IPS-15b (cell line): ENCODE measurements around the gene TBC1D22A.

Experiments
- H3K27me3 ChIP-seq: one replicate; pipeline ENCODE4 v1.6.1; 2013; ENCODE audit warnings: low read length; ENCODE audit not compliant: control insufficient read depth, insufficient read depth
- H3K36me3 ChIP-seq: one replicate; pipeline ENCODE4 v1.6.1; 2013; ENCODE audit warnings: low read length; ENCODE audit not compliant: control insufficient read depth, insufficient read depth
- H3K4me1 ChIP-seq: one replicate; pipeline ENCODE4 v1.6.1; 2013; ENCODE audit warnings: mild to moderate bottlenecking, low read length; ENCODE audit not compliant: control insufficient read depth, insufficient read depth
- H3K4me3 ChIP-seq: one replicate; pipeline ENCODE4 v1.5.1; 2013; ENCODE audit warnings: low read depth, low read length
- H3K9ac ChIP-seq: one replicate; pipeline ENCODE4 v1.6.1; 2013; ENCODE audit warnings: low read depth, mild to moderate bottlenecking, low read length
- H3K9me3 ChIP-seq: one replicate; pipeline ENCODE4 v1.6.1; 2013; ENCODE audit warnings: mild to moderate bottlenecking, low read length; ENCODE audit not compliant: control insufficient read depth, insufficient read depth

The TBC1D22A gene

DNA sequence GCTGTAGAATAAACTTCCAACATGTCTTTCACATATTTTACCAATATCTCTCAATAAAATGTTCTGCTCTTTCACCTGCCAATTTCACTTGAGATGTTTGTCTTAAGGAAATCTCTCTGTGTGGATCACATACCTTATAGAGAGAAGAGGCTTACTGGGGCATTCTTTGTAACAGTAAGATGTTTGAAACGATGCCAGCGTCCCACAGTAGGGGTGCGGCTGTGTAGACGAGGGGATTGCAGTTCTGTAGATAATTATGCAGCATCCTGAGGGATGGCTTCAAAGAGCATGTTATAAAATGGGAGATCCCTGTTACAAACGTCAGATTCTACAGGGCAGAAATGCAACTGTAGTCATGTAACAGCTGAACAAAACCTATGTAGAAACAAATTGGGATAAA lies 200.0 kb downstream of the TBC1D22A start:
- Histone ChIP-seq H3K27me3 (no peaks in the 10 kb centered on the region), H3K4me1 (peaks cover 4% of the 10 kb centered on the region), H3K9me3 (no peaks in the 10 kb centered on the region), H3K36me3 (no peaks in the 10 kb centered on the region), H3K4me3 (no peak overlapping the region), H3K9ac (no peak overlapping the region)

DNA sequence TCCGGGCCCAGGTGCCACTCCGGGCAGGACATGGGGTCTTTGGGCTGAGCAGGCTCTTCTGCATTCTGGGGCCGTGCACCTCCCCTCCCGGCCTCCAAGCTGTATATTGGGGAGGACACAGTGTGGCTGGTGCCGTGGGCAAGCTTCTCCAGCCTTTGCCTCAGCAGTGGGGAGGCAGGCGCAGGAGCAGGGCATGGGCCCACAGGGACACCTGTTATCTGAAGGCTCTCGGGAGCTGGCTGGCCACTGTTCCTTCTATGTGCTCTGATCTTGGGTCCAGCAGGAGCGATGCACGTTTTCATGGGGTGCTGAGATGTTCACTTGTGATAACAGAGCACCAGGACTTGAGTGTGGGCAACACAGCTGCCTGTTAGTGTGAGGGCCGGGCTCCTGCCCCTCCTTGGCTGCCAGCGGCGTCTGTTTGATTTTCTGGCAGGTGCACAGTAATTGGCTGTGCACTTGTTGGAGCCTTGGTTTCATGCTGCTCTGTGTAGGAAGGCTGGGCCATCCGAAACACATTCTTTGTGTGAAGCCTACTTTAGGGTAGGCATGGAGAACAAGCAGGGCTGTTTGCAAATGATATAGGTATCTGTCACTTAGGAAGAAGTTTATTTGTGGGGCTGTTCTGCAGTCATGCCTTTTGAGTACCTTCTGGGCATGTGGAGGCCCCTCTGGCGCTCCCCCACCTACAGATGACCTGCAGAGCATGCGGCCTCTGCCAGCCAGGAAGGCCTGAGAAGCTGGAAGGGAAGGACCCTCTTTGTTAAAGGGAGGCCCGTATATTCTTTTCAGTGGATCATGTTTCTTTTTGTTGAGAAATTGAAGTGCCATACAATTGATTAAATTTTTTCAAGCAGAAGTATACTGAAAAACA lies 201.5 kb downstream of the TBC1D22A start:
- no peak overlapping the region for H3K9ac ChIP-seq
- H3K4me1 ChIP-seq: peaks cover 4% of the 10 kb centered on the region
- no peaks in the 10 kb centered on the region for H3K9me3 ChIP-seq
- H3K36me3 ChIP-seq: no peaks in the 10 kb centered on the region
- H3K4me3 ChIP-seq: no peak overlapping the region
- H3K27me3 ChIP-seq: no peaks in the 10 kb centered on the region

DNA sequence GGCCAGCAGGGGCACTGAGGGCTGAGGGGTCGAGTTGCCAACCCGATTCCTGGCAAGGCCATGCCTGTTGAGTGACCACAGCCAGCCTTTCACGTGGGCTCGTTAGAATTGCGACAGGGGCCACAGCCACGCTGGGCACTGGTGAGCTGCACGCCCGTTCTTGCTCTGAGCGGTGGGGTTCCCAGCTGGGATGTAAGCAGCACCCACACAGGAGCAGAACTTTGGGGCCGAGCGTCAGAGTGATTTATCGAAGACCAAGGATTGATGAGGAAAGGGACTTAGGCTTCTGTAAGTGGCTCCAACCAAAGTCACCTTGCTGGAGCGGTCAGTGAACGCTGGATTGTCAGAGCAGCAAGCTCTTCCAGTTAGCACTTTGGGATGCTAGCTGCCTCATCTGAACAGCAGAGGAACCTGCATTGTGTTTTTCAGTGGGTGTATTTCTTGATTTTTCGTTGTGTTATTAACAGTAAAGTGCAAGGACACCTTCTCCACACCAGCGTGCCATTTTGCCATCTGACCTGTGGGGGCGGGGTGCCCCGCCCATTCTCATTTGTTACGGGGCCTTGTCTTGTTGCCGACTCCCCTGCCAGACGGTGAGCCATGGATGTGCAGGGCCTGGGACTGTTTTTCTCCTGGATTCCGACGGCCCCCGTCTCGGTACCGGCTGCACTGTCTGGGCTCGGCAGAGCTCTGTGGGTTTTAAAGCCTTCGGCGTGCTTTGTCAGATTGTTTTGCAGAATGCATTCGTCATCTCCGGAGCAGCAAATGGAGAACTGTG lies 202.5 kb downstream of the TBC1D22A start:
- H3K36me3 ChIP-seq: no peaks in the 10 kb centered on the region
- H3K4me3 ChIP-seq: no peak overlapping the region
- no peaks in the 10 kb centered on the region for H3K27me3 ChIP-seq
- H3K4me1 ChIP-seq: no peaks in the 10 kb centered on the region
- no peak overlapping the region for H3K9ac ChIP-seq
- H3K9me3 ChIP-seq: no peaks in the 10 kb centered on the region

DNA sequence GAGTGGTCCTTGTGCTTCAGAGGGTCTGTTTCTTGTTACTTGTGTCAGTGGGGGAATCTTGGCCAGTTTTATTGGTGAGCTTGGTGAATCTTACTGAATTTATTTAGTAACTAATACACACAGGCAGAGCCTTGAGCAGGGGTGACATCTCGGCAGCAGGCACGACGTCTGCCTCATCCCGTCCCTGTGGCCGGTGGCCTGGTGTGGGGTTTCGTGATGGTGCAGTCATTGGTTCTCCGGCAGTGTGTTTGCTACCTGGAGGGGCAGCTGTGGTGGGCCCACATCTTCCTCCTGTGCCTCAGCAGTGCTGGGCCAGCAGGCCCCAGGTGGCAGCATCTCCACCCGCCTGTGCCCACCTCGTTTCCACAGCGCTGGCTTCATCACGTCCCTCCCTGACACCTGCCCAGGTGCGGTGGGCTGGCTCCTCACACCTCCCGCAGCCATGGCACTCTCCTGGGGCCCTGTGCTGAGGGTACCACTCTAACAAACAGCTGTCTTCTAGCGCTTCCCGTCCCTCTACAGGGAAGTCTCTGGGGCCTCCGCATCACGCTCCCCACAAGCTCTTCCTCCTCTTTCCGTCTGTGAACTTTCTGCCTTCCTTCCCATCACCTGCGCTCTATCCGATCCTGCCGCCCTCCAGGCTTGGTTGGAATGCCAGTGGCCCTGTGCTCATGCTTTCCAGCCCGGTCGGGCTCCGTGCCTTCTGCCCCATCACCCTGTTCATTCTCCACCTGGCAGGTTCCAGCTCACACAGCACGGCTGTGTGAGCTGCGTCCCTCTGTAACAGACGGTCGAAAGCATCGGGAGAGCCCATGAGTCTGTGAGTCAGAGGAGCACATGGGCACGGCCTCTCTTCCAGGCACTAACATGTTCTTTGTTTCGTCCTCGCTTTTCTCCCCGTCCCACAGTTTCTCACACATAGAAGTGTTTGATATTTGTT lies 203.4 kb downstream of the TBC1D22A start:
- H3K36me3 ChIP-seq: no peaks in the 10 kb centered on the region
- no peaks in the 10 kb centered on the region for H3K9me3 ChIP-seq
- no peak overlapping the region for H3K4me3 ChIP-seq
- no peaks in the 10 kb centered on the region for H3K4me1 ChIP-seq
- H3K9ac ChIP-seq: no peak overlapping the region
- H3K27me3 ChIP-seq: no peaks in the 10 kb centered on the region

DNA sequence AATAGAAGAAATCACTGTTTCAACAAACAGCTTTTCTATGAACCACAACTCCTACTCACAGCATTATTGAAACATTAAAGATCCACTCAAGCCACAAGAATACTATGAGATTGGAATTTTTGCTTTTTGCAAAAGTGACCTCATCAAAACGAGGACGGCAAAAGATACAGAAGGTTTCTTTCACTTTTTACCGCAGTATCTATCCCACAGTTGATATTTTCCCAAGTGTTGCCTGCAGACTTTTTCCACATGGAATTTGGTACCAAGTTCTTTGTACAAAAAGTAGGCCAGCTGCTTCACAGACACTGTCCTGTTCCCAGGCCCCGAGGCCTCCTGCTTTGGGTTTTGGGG lies 204.0 kb downstream of the TBC1D22A start:
- H3K4me1 ChIP-seq: no peaks in the 10 kb centered on the region
- no peaks in the 10 kb centered on the region for H3K9me3 ChIP-seq
- no peaks in the 10 kb centered on the region for H3K27me3 ChIP-seq
- no peaks in the 10 kb centered on the region for H3K36me3 ChIP-seq
- no peak overlapping the region for H3K9ac ChIP-seq
- H3K4me3 ChIP-seq: no peak overlapping the region

DNA sequence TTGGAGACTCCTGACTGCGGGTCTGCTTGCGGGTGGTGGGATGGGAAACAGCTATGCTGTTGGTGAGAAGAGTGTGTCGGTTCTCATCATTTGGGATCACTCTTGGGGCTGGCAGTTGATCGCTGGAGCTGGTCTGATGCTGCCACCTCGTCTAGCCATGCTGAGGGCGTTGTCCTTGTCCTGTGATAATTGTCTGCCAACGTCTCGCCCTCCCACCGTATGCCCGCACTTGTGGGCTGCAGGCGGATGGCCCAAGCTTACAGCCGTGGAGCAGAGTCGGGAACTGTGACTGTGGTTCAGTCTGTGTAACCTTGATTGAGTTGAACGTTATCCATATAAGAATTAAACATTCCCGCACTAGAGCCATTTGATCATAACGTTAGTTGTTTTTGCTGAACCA lies 204.4 kb downstream of the TBC1D22A start:
- H3K36me3 ChIP-seq: no peaks in the 10 kb centered on the region
- H3K4me3 ChIP-seq: no peak overlapping the region
- no peak overlapping the region for H3K9ac ChIP-seq

DNA sequence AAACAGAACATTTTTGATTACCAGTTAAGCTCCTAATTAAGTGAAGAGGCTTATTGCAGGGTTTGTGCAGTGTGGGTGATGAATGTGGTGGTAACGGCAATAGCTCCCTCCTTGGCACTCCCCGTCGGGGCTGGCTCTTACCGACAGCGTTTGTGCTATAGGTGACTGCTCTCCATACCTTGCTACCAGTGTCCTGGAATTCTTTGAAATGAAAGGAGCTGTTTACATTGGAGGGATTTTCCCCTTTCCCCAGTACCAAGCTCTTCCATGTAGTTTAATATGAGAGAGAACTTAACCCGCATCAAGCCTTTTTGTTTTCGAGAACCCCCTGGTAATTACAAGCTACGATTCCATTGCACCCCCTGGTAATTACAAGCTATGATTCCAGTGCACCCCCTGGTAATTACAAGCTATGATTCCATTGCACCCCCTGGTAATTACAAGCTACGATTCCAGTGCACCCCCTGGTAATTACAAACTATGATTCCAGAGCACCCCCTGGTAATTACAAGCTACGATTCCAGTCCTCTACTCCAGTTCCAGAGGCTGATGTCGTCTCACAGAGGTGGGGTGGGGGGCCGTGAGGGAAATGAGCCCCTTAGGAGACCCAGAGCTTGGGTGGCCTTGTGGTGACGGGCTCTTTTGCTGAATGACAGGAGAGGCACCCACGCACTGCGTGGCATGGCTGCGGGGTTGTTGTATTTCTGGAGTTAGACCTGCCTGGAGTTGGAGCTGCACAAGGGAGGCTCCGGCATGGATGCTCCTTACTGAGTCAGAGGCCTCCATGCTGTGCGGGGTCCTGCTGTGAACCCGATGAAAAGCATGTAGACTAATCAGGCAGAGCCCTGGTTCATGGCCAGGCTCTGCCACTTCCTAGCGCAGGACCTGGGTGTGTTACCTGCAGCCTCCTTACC lies 205.3 kb downstream of the TBC1D22A start:
- Histone ChIP-seq H3K9ac (no peak overlapping the region), H3K9me3 (no peaks in the 10 kb centered on the region), H3K27me3 (no peaks in the 10 kb centered on the region), H3K36me3 (no peaks in the 10 kb centered on the region), H3K4me3 (no peak overlapping the region), H3K4me1 (no peaks in the 10 kb centered on the region)

More for the DNA sequence above, 204.4 kb downstream of the TBC1D22A start:
- no peaks in the 10 kb centered on the region for H3K9me3 ChIP-seq
- no peaks in the 10 kb centered on the region for H3K27me3 ChIP-seq
- no peaks in the 10 kb centered on the region for H3K4me1 ChIP-seq

DNA sequence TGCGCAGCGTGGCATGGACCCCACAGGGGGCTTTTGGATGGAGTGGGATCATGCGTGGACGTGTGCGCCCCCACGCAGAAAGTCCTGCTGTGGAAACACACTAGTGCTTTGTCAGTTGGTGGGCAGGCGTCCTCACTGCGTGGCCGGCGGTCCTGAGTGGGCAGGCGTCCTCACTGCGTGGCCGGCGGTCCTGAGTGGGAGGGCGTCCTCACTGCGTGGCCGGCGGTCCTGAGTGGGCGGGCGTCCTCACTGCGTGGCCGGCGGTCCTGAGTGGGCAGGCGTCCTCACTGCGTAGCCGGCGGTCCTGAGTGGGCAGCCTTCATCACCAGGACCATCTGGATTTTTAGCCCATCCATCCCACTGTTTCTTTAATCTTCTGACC lies 205.9 kb downstream of the TBC1D22A start:
- Histone ChIP-seq H3K27me3 (no peaks in the 10 kb centered on the region), H3K9me3 (no peaks in the 10 kb centered on the region), H3K9ac (no peak overlapping the region), H3K4me1 (no peaks in the 10 kb centered on the region), H3K4me3 (no peak overlapping the region), H3K36me3 (no peaks in the 10 kb centered on the region)

DNA sequence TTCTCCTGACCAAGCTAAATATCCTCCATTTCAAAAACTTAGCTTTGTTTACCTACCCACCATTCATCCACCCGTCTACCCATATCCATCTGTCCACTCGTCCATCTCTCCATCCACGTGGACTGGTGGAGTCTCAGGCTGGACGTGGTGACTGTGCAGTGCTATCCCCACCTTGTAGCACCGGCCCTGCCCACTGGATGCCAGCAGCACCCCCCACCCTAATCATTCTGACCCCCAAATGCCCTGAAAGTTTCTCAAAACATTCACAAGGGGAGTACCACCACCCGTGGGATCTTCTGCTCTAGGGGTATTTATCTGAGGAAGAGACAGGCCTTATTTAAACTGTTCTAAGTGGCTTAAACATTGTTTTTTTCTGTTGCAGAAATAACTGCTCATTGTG lies 206.4 kb downstream of the TBC1D22A start:
- Histone ChIP-seq H3K9ac (no peak overlapping the region), H3K9me3 (no peaks in the 10 kb centered on the region), H3K27me3 (no peaks in the 10 kb centered on the region), H3K36me3 (no peaks in the 10 kb centered on the region), H3K4me3 (no peak overlapping the region), H3K4me1 (no peaks in the 10 kb centered on the region)

DNA sequence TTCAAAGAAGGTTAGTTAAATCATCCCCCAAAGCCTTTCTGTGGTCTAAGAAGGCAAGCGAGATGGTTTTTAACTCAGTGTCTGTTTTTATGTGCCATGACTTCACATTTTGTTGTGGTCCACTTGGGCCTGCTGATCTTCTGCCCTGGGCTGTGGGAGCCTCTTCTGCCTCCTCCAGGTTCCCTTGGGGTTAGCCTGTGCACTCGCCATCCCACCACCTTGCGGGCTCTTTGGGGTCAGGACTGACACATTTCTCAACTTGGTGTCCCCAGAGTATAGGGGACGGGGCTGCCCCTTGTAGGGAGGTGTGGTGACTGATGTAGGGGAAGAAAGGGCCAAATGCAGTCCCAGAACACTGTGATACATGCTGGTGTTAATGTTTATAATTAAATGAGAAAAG lies 207.0 kb downstream of the TBC1D22A start:
- Histone ChIP-seq H3K36me3 (no peaks in the 10 kb centered on the region), H3K9ac (no peak overlapping the region), H3K9me3 (no peaks in the 10 kb centered on the region), H3K4me1 (no peaks in the 10 kb centered on the region), H3K27me3 (no peaks in the 10 kb centered on the region), H3K4me3 (no peak overlapping the region)

DNA sequence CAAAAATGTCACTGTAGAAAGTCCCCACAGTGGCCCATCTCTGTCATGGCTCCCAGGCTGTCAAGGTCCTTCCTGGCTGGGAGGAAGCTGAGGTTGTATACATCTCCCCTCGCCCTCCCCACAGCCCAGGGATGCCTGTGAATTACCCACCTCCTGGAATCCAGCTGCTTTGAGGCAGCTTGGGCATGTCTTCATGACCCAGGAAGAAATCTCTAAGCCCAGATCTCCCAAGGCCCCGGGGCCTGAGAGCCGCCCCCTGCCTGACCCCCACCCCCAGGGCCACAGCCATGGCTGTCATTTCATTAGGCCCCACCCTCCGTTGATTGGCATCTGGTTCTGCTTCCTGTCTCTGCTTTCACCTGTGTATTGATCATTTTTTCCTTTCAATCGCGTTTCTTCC lies 207.5 kb downstream of the TBC1D22A start:
- H3K27me3 ChIP-seq: no peaks in the 10 kb centered on the region
- no peaks in the 10 kb centered on the region for H3K9me3 ChIP-seq
- no peaks in the 10 kb centered on the region for H3K4me1 ChIP-seq
- no peak overlapping the region for H3K4me3 ChIP-seq
- no peaks in the 10 kb centered on the region for H3K36me3 ChIP-seq
- H3K9ac ChIP-seq: no peak overlapping the region
